SK-N-MC (cell line): ENCODE measurements around the gene ZFAND4.
"Not testable (repeated sequence)": the region's sequence is repeated elsewhere in the genome, so short reads cannot be mapped to it uniquely, and the experiment has no call there.

Experiments
- EZH2 ChIP-seq: fragments of 200-600 bp; sonication (generic); IDR thresholded peaks from one replicate; pipeline ENCODE4 v1.6.1; 2017; ENCODE audit warnings: antibody characterized with exemption
- POLR2AphosphoS5 ChIP-seq: IDR thresholded peaks from 2 replicates; pipeline ENCODE4 v1.6.1; 2012; ENCODE audit warnings: mild to moderate bottlenecking, low read depth, low read length, borderline replicate concordance

DNA sequence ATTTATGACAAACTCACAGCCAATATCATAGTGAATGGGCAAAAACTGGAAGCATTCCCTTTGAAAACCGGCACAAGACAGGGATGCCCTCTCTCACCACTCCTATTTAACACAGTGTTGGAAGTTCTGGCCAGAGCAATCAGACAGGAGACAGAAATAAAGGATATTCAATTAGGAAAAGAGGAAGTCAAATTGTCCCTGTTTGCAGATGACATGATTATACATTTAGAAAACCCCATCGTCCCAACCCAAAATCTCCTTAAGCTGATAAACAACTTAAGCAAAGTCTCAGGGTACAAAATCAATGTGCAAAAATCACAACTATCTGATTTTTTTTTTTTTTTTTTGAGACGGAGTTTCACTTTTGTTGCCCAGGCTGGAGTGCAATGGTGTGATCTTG, 2.7 kb downstream of the ZFAND4 start:
- not testable (repeated sequence) for TF ChIP-seq EZH2, POLR2AphosphoS5
